Central memory CD8-positive, alpha-beta T cell (primary cell): Measurements from ENCODE around the gene CFAP46.
"Not testable (repeated sequence)": the region's sequence is repeated elsewhere in the genome, so short reads cannot be mapped to it uniquely, and the experiment has no call there.

Experiments used
- ATAC-seq: fragments of 150-1000 bp; cut with Tn5 transposase; replicated peaks from 2 replicates; pipeline ENCODE4 v1.10.0; 2022; ENCODE audit warnings: mild to moderate bottlenecking, moderate FRiP score, moderate number of reproducible peaks; ENCODE audit not compliant: poor library complexity, severe bottlenecking; ENCODE audit errors: extremely low read depth
- DNase-seq, 2 donors: peaks; one replicate each; pipeline ENCODE4 v3.0.0; 2021; ENCODE audit warnings: low spot score in 2 of 2
- H3K27ac Mint-ChIP-seq: one replicate; pipeline ENCODE4 v1.8.0; 2022; ENCODE audit warnings: low read depth, mild to moderate bottlenecking, moderate library complexity, mixed read lengths
- H3K27me3 Mint-ChIP-seq: one replicate; pipeline ENCODE4 v1.8.0; 2022; ENCODE audit warnings: mixed read lengths
- H3K36me3 Mint-ChIP-seq: one replicate; pipeline ENCODE4 v1.8.0; 2022; ENCODE audit warnings: mild to moderate bottlenecking, moderate library complexity, mixed read lengths; ENCODE audit not compliant: insufficient read depth
- H3K4me1 Mint-ChIP-seq: one replicate; pipeline ENCODE4 v1.8.0; 2022; ENCODE audit warnings: mixed read lengths
- H3K4me3 Mint-ChIP-seq: one replicate; pipeline ENCODE4 v1.8.0; 2022; ENCODE audit warnings: mild to moderate bottlenecking, moderate library complexity, mixed read lengths
- H3K9me3 Mint-ChIP-seq: one replicate; pipeline ENCODE4 v1.8.0; 2022; ENCODE audit warnings: mixed read lengths

CFAP46 gene

GRCh38 chr10:132783940-132784865 lies 158.2 kb downstream of the CFAP46 start:
- Mint-ChIP-seq H3K27me3 (no peaks in the 10 kb centered on the region), H3K4me3 (no peak overlapping the region), H3K9me3 (no peaks in the 10 kb centered on the region), H3K27ac (no peak overlapping the region), H3K4me1 (no peaks in the 10 kb centered on the region), H3K36me3 (peaks cover 7% of the 10 kb centered on the region)
- no peak for ATAC-seq
- DNase-seq = no peak

GRCh38 chr10:132783165-132783939 lies 159.0 kb downstream of the CFAP46 start:
- H3K9me3 Mint-ChIP-seq = no peaks in the 10 kb centered on the region
- H3K27me3 Mint-ChIP-seq = no peaks in the 10 kb centered on the region
- H3K4me1 Mint-ChIP-seq = no peaks in the 10 kb centered on the region
- H3K27ac Mint-ChIP-seq = no peak overlapping the region
- peaks cover 7% of the 10 kb centered on the region for H3K36me3 Mint-ChIP-seq
- no peak for ATAC-seq
- H3K4me3 Mint-ChIP-seq = no peak overlapping the region
- no peak for DNase-seq

- Mint-ChIP-seq H3K36me3 (peaks cover 5% of the 10 kb centered on the region), H3K9me3 (no peaks in the 10 kb centered on the region), H3K27ac (no peak overlapping the region), H3K27me3 (no peaks in the 10 kb centered on the region), H3K4me3 (no peak overlapping the region), H3K4me1 (no peaks in the 10 kb centered on the region)
- no peak for DNase-seq
- no peak for ATAC-seq
Observed at GRCh38 chr10:132781556-132781955, 160.8 kb downstream of the CFAP46 start.

- H3K4me3 Mint-ChIP-seq = no peak overlapping the region
- H3K27me3 Mint-ChIP-seq = no peaks in the 10 kb centered on the region
- H3K27ac Mint-ChIP-seq = no peak overlapping the region
- peaks cover 5% of the 10 kb centered on the region for H3K36me3 Mint-ChIP-seq
- ATAC-seq (no peak), DNase-seq (no peak)
- no peaks in the 10 kb centered on the region for H3K4me1 Mint-ChIP-seq
- no peaks in the 10 kb centered on the region for H3K9me3 Mint-ChIP-seq
Observed at GRCh38 chr10:132780356-132780755, 162.0 kb downstream of the CFAP46 start.

GRCh38 chr10:132779549-132780294 lies 162.6 kb downstream of the CFAP46 start:
- no peaks in the 10 kb centered on the region for H3K9me3 Mint-ChIP-seq
- no peaks in the 10 kb centered on the region for H3K27me3 Mint-ChIP-seq
- DNase-seq (no peak), ATAC-seq (no peak)
- H3K27ac Mint-ChIP-seq = no peak overlapping the region
- H3K4me3 Mint-ChIP-seq = no peak overlapping the region
- H3K36me3 Mint-ChIP-seq = peaks cover 5% of the 10 kb centered on the region
- H3K4me1 Mint-ChIP-seq = no peaks in the 10 kb centered on the region

- Mint-ChIP-seq H3K27me3 (no peaks in the 10 kb centered on the region), H3K36me3 (peaks cover 2% of the 10 kb centered on the region), H3K9me3 (no peaks in the 10 kb centered on the region), H3K4me1 (no peaks in the 10 kb centered on the region), H3K4me3 (no peak overlapping the region), H3K27ac (no peak overlapping the region)
- ATAC-seq (no peak), DNase-seq (no peak)
Observed at GRCh38 chr10:132777441-132777840, 164.9 kb downstream of the CFAP46 start.

- H3K4me1 Mint-ChIP-seq = no peaks in the 10 kb centered on the region
- DNase-seq = no peak
- ATAC-seq = no peak
Observed at GRCh38 chr10:132776821-132777220, 165.5 kb downstream of the CFAP46 start.

GRCh38 chr10:132776186-132776585 lies 166.2 kb downstream of the CFAP46 start:
- H3K4me1 Mint-ChIP-seq = no peaks in the 10 kb centered on the region
- H3K4me3 Mint-ChIP-seq = no peak overlapping the region
- H3K27me3 Mint-ChIP-seq = no peaks in the 10 kb centered on the region
- H3K9me3 Mint-ChIP-seq = no peaks in the 10 kb centered on the region
- H3K36me3 Mint-ChIP-seq = peaks cover 2% of the 10 kb centered on the region
- ATAC-seq (no peak), DNase-seq (no peak)
- H3K27ac Mint-ChIP-seq = no peak overlapping the region

More at GRCh38 chr10:132776821-132777220, 165.5 kb downstream of the CFAP46 start:
- Mint-ChIP-seq H3K4me3 (no peak overlapping the region), H3K27me3 (no peaks in the 10 kb centered on the region), H3K27ac (no peak overlapping the region), H3K36me3 (peaks cover 2% of the 10 kb centered on the region), H3K9me3 (no peaks in the 10 kb centered on the region)

GRCh38 chr10:132774902-132775863 lies 167.2 kb downstream of the CFAP46 start:
- peaks cover 2% of the 10 kb centered on the region for H3K36me3 Mint-ChIP-seq
- no peak overlapping the region for H3K27ac Mint-ChIP-seq
- no peak overlapping the region for H3K4me3 Mint-ChIP-seq
- no peaks in the 10 kb centered on the region for H3K9me3 Mint-ChIP-seq
- ATAC-seq = no peak
- no peak for DNase-seq
- H3K27me3 Mint-ChIP-seq = no peaks in the 10 kb centered on the region
- no peaks in the 10 kb centered on the region for H3K4me1 Mint-ChIP-seq

GRCh38 chr10:132774181-132774901 lies 168.0 kb downstream of the CFAP46 start:
- no peaks in the 10 kb centered on the region for H3K4me1 Mint-ChIP-seq
- no peak overlapping the region for H3K27ac Mint-ChIP-seq
- DNase-seq (no peak), ATAC-seq (no peak)
- no peaks in the 10 kb centered on the region for H3K36me3 Mint-ChIP-seq
- H3K9me3 Mint-ChIP-seq = no peaks in the 10 kb centered on the region
- H3K4me3 Mint-ChIP-seq = no peak overlapping the region
- no peaks in the 10 kb centered on the region for H3K27me3 Mint-ChIP-seq

GRCh38 chr10:132772816-132773215 lies 169.6 kb downstream of the CFAP46 start:
- H3K36me3 Mint-ChIP-seq, DNase-seq, ATAC-seq, H3K27me3 Mint-ChIP-seq, H3K9me3 Mint-ChIP-seq, H3K27ac Mint-ChIP-seq, H3K4me1 Mint-ChIP-seq, H3K4me3 Mint-ChIP-seq: not testable (repeated sequence)
